ENCODE measurements around the gene DSC3.

- TF ChIP-seq CTCF (IDR thresholded peaks at IDR 0.05) (no peak), POLR2A (IDR thresholded peaks at IDR 0.05) (no peak), POLR2AphosphoS5 (IDR thresholded peaks at IDR 0.05) (no peak)
Observed at GRCh38 chr18:30999186-30999585, 43.4 kb downstream of the DSC3 start.
